HEK293 (cell line): ENCODE data around the gene RSRC1.

Experiments used
- ZBTB48 ChIP-seq: fragments of 450-650 bp; formaldehyde crosslinking; IDR thresholded peaks from 2 replicates; pipeline ENCODE4 v1.5.1; 2016; ENCODE audit warnings: missing biosample characterization, missing genetic modification characterization
- ZNF585B ChIP-seq: fragments of 450-650 bp; formaldehyde crosslinking; IDR thresholded peaks from 2 replicates; pipeline ENCODE4 v1.5.1; 2016; ENCODE audit warnings: missing biosample characterization, missing genetic modification characterization
- ZNF645 ChIP-seq: fragments of 450-650 bp; formaldehyde crosslinking; IDR thresholded peaks from 2 replicates; pipeline ENCODE4; 2016; ENCODE audit warnings: missing biosample characterization, missing genetic modification characterization
- ZNF776 ChIP-seq: fragments of 450-650 bp; formaldehyde crosslinking; IDR thresholded peaks from 2 replicates; pipeline ENCODE4 v1.5.0; 2017; ENCODE audit warnings: missing biosample characterization, missing genetic modification characterization, borderline replicate concordance
- ZSCAN4 ChIP-seq: fragments of 450-650 bp; formaldehyde crosslinking; IDR thresholded peaks from 2 replicates; pipeline ENCODE4 v1.5.1; 2017; ENCODE audit warnings: missing biosample characterization, missing genetic modification characterization
- TF ChIP-seq, protein P1 (sequence below): fragments of 450-650 bp; formaldehyde crosslinking; optimal IDR thresholded peaks from 2 replicates; pipeline ENCODE3; 2016; ENCODE audit warnings: missing biosample characterization, mild to moderate bottlenecking, missing genetic modification characterization
- TF ChIP-seq, protein P2 (sequence below): fragments of 450-650 bp; formaldehyde crosslinking; IDR thresholded peaks from 2 replicates; pipeline ENCODE4 v1.5.1; 2016; ENCODE audit warnings: missing biosample characterization, missing genetic modification characterization

DNA sequence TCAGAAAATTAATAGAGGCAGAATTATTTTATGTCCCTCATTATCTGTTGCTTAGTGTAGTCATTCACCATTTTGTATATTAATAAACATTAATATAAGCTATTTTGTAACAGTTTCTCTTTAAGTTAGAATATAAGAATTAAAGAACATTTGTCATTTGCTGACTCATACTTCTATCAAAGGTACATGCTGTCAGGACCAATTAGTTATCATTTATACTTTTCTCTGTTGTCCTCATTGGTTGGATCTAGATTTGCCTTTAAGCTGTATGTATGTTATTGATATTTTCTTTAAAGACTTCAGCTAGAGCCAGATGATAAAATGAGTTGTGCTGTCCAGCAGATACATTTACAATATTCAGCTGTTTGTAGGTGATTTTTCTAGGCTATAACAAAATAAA lies 292.7 kb downstream of the RSRC1 start:
- TF ChIP-seq ZNF585B (tag by site-specific recombination) (no peak), ZNF645 (no peak), ZSCAN4 (tag by site-specific recombination) (no peak), ZNF776 (tag by site-specific recombination) (no peak), ZBTB48 (tag by site-specific recombination) (no peak)
- TF ChIP-seq, protein P1, sequence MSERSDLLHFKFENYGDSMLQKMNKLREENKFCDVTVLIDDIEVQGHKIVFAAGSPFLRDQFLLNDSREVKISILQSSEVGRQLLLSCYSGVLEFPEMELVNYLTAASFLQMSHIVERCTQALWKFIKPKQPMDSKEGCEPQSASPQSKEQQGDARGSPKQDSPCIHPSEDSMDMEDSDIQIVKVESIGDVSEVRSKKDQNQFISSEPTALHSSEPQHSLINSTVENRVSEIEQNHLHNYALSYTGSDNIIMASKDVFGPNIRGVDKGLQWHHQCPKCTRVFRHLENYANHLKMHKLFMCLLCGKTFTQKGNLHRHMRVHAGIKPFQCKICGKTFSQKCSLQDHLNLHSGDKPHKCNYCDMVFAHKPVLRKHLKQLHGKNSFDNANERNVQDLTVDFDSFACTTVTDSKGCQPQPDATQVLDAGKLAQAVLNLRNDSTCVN (tag by site-specific recombination) = no peak
- TF ChIP-seq, protein P2, sequence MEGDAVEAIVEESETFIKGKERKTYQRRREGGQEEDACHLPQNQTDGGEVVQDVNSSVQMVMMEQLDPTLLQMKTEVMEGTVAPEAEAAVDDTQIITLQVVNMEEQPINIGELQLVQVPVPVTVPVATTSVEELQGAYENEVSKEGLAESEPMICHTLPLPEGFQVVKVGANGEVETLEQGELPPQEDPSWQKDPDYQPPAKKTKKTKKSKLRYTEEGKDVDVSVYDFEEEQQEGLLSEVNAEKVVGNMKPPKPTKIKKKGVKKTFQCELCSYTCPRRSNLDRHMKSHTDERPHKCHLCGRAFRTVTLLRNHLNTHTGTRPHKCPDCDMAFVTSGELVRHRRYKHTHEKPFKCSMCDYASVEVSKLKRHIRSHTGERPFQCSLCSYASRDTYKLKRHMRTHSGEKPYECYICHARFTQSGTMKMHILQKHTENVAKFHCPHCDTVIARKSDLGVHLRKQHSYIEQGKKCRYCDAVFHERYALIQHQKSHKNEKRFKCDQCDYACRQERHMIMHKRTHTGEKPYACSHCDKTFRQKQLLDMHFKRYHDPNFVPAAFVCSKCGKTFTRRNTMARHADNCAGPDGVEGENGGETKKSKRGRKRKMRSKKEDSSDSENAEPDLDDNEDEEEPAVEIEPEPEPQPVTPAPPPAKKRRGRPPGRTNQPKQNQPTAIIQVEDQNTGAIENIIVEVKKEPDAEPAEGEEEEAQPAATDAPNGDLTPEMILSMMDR (tag by site-specific recombination) = no peak
